Measurements from ENCODE around the gene IL2RA.

The IL2RA gene

GRCh38 chr10:6102128-6102527 lies 40.0 kb upstream of the IL2RA start:
- H3K4me3 ChIP-seq (ENCODE audit: low read depth, low read length), result no peak overlapping the region
- TF ChIP-seq CTCF (IDR thresholded peaks at IDR 0.05; ENCODE audit: borderline replicate concordance, insufficient read depth, low read depth, low read length), result no peak

GRCh38 chr10:6101181-6101580 lies 39.0 kb upstream of the IL2RA start:
- no peak overlapping the region for H3K4me3 ChIP-seq (ENCODE audit: low read depth, low read length)

DNA sequence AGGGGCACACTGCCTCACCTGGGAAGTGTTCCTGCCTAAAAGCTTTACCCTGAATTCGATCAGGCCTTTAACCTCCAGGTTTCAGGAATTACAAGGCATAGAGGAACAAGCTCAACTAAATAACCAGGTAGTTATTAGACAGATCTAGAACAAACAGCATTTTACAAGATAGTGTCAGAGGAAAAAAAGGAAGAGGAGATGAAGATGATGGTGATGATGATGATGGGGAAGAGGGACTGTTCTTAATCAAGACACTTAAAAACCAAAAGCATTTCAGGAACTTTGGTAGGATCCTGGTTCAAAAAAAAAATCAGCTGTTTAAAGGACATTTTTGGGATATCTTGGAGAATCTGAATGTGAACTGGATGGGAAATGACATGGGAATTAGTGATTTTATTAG lies 38.2 kb upstream of the IL2RA start:
- no peak for TF ChIP-seq CTCF (IDR thresholded peaks at IDR 0.05; ENCODE audit: borderline replicate concordance, insufficient read depth, low read depth, low read length)

More at GRCh38 chr10:6101181-6101580, 39.0 kb upstream of the IL2RA start:
- no peak for TF ChIP-seq CTCF (IDR thresholded peaks at IDR 0.05; ENCODE audit: borderline replicate concordance, insufficient read depth, low read depth, low read length)

GRCh38 chr10:6098156-6098555 lies 36.0 kb upstream of the IL2RA start:
- no peak for TF ChIP-seq CTCF (IDR thresholded peaks at IDR 0.05; ENCODE audit: borderline replicate concordance, insufficient read depth, low read depth, low read length)
- no peak overlapping the region for H3K4me3 ChIP-seq (ENCODE audit: low read depth, low read length)

More for the DNA sequence above, 38.2 kb upstream of the IL2RA start:
- no peak overlapping the region for H3K4me3 ChIP-seq (ENCODE audit: low read depth, low read length)

GRCh38 chr10:6097063-6097462 lies 34.9 kb upstream of the IL2RA start:
- H3K4me3 ChIP-seq (ENCODE audit: low read depth, low read length), result no peak overlapping the region
- TF ChIP-seq CTCF (IDR thresholded peaks at IDR 0.05; ENCODE audit: borderline replicate concordance, insufficient read depth, low read depth, low read length), result no peak

DNA sequence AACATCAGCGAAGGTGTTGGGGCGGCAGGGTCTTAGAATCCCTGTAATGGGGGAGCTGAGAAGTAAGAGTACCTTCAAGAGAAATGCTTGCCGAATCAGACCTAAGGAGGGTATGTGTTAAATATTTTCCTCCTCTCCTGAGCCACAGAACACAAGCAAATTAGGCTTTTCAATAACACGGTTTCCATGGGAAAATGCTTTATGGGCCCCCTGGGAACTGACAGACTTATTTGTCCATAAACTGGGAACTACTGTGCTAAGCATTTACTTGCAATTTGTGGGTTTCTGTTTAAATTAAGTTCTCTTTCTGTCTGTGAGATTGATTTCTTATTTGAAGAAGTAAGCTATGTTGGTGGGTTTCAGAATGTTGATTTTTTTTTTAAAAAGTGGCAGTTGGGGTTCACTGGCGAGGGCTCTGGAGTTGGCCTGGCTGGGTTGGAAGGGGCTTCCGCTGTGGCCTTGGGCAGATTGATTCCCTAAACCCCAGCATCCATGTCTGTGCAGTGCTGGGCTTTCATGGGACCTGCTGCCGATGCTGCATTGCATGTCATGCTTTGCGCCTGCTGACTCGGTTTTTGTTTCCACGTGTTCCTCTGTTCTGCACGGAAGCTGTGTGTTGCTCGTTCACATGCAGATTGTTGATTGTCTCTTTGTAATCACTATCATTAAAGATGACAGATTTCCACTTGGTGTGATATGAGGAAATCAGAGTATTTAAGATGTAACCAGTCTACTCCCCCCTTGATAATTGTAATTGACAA lies 33.8 kb upstream of the IL2RA start:
- H3K4me3 ChIP-seq (ENCODE audit: low read depth, low read length), result no peak overlapping the region
- no peak for TF ChIP-seq CTCF (IDR thresholded peaks at IDR 0.05; ENCODE audit: borderline replicate concordance, insufficient read depth, low read depth, low read length)

DNA sequence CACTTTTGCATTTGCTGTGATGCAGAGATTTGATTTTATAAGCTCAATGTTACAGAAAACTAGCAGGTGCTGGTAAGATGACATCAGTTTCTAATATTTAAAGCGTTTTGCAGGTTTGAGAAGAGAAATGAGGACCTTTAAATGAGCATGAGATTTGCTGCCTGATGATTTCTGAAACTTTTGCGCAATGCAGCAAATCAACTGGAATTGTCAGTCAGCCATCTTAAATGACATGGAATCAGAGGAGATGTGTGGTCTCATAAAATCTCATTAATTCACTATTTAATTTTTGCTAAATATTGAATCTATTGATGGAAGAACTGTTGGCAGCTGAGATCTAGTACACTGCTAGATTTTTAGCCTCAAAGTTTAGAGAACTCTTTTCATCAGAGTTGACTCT lies 30.6 kb upstream of the IL2RA start:
- TF ChIP-seq CTCF (IDR thresholded peaks at IDR 0.05; ENCODE audit: borderline replicate concordance, insufficient read depth, low read depth, low read length), result no peak
- no peak overlapping the region for H3K4me3 ChIP-seq (ENCODE audit: low read depth, low read length)

All from GM12875 (cell line).